HepG2 (cell line): ENCODE data around the gene SMIM9. TPM values are rescaled to one million over a fixed set of nuclear protein-coding genes. Genes with fewer than 3 reads are reported as not detected.

Experiments
- ATAC-seq: fragments of 200-7000 bp; cut with Tn5 transposase; 3 replicates; pipeline ENCODE4 v1.9.1; 2020; ENCODE audit warnings: mild to moderate bottlenecking, moderate library complexity
- BruUV-seq: library from RNA; stranded (reverse); fragments of 400-500 nt; replicated peaks from 2 replicates; lab custom pipeline; 2021; lab: Mats Ljungman, UMichigan
- CTCF ChIA-PET: fragments of 300-600 bp; formaldehyde crosslinking; extraction: SDS; loops from one replicate; lab custom pipeline; 2021; ENCODE audit warnings: low total read pairs, inconsistent platforms, low intra/inter-chr PET ratio; lab: Yijun Ruan, JAX
- POLR2A ChIA-PET: fragments of 350-600 bp; sonication (Branson Sonifier 250); formaldehyde crosslinking; loops from one replicate; lab custom pipeline; 2020; ENCODE audit warnings: antibody characterized with exemption, inconsistent platforms; lab: Yijun Ruan, JAX
- DNase-seq: peaks from one replicate; pipeline ENCODE4 v3.0.0-alpha.2; 2015; ENCODE audit warnings: low spot score
- FAIRE-seq: peaks from 3 replicates; lab custom pipeline; 2011; peaks lifted over from hg19 to GRCh38; lab: Jason Lieb, UNC
- H2AFZ ChIP-seq: one replicate; pipeline ENCODE4 v1.6.1; 2011; ENCODE audit warnings: low read length, inconsistent platforms
- H3K27ac ChIP-seq: fragments of 300-600 bp; 3 replicates; pipeline ENCODE4 v1.8.0; 2011; ENCODE audit warnings: mixed run types, mild to moderate bottlenecking, mixed read lengths, low read length, inconsistent platforms; ENCODE audit not compliant: insufficient read depth; ENCODE audit errors: extremely low read length
- H3K27me3 ChIP-seq, 2 experiments: fragments of 200-600 bp in 1 of 2; 2 replicates in 1 of 2; 3 replicates in 1 of 2; pipeline versions ENCODE4 v1.6.0 to v1.8.0; 2011; ENCODE audit warnings: low read length in 2 of 2, mild to moderate bottlenecking in 2 of 2, moderate library complexity in 2 of 2, inconsistent platforms in 1 of 2; ENCODE audit not compliant: insufficient read depth in 2 of 2, control insufficient read depth in 1 of 2
- H3K36me3 ChIP-seq, 2 experiments: fragments of 200-600 bp in 1 of 2; replicated peaks in 1 of 2; 2 replicates in 1 of 2; 3 replicates in 1 of 2; pipeline versions ENCODE4 v1.5.1 to v1.8.0; 2011; ENCODE audit warnings: low read length in 2 of 2, inconsistent platforms in 1 of 2; ENCODE audit not compliant: insufficient read depth in 2 of 2, control insufficient read depth in 1 of 2
- H3K4me1 ChIP-seq: 2 replicates; pipeline ENCODE4 v1.5.1; 2012; ENCODE audit warnings: low read length, inconsistent platforms; ENCODE audit not compliant: insufficient read depth
- H3K4me2 ChIP-seq: 2 replicates; pipeline ENCODE4 v1.6.0; 2011; ENCODE audit warnings: low read depth, low read length, inconsistent platforms
- H3K4me3 ChIP-seq, 3 experiments: fragments of 200-600 bp in 1 of 3; sonication (generic), shearing (Covaris generic) in 1 of 3; replicated peaks in 1 of 3; 2 replicates each; pipeline ENCODE4 v1.5.1; 2011 to 2016; ENCODE audit warnings: low read length in 3 of 3, inconsistent platforms in 2 of 3, low read depth in 2 of 3, mild to moderate bottlenecking in 2 of 3, control low read depth in 1 of 3, mixed read lengths in 1 of 3; ENCODE audit not compliant: insufficient read depth in 1 of 3
- H3K79me2 ChIP-seq: one replicate; pipeline ENCODE4 v1.6.1; 2011; ENCODE audit warnings: low read length, inconsistent platforms; ENCODE audit not compliant: insufficient read depth
- H3K9ac ChIP-seq: 2 replicates; pipeline ENCODE4 v1.6.0; 2011; ENCODE audit warnings: mild to moderate bottlenecking, low read depth, low read length, inconsistent platforms; ENCODE audit not compliant: insufficient read depth
- H3K9me3 ChIP-seq: 2 replicates; pipeline ENCODE4 v1.5.1; 2012; ENCODE audit warnings: mild to moderate bottlenecking, low read length
- H4K20me1 ChIP-seq: 2 replicates; pipeline ENCODE4 v1.6.0; 2011; ENCODE audit warnings: inconsistent platforms, mild to moderate bottlenecking, low read length, moderate library complexity; ENCODE audit not compliant: insufficient read depth
- ELF3 ChIP-seq: IDR thresholded peaks from 2 replicates; pipeline ENCODE4 v1.6.1; 2016; ENCODE audit warnings: missing genetic modification reagents, missing compliant biosample characterization
- FOXJ3 ChIP-seq: sonication (generic); formaldehyde crosslinking; IDR thresholded peaks from 2 replicates; pipeline ENCODE4 v1.4.0; 2020; ENCODE audit warnings: missing genetic modification reagents, mild to moderate bottlenecking, borderline replicate concordance
- HNRNPK ChIP-seq: fragments of 200-400 bp; formaldehyde crosslinking; IDR thresholded peaks from 2 replicates; pipeline ENCODE4 v1.6.1; 2018; ENCODE audit warnings: low read length, low read depth, moderate library complexity, mild to moderate bottlenecking; ENCODE audit not compliant: poor library complexity, severe bottlenecking
- KDM4B ChIP-seq: sonication (generic); formaldehyde crosslinking; IDR thresholded peaks from 2 replicates; pipeline ENCODE4 v1.4.0; 2020; ENCODE audit warnings: missing genetic modification reagents
- MTERF4 ChIP-seq: sonication (generic); formaldehyde crosslinking; IDR thresholded peaks from 2 replicates; pipeline ENCODE4 v1.8.0; 2023; ENCODE audit warnings: mild to moderate bottlenecking, missing genetic modification reagents
- NFYC ChIP-seq: IDR thresholded peaks from 2 replicates; pipeline ENCODE4 v1.6.1; 2016; ENCODE audit warnings: missing genetic modification reagents, missing compliant biosample characterization
- PHB2 ChIP-seq: fragments of 450-650 bp; IDR thresholded peaks from 2 replicates; pipeline ENCODE4 v1.6.1; 2018; ENCODE audit not compliant: partially characterized antibody
- PHF21A ChIP-seq: sonication (generic); formaldehyde crosslinking; IDR thresholded peaks from 2 replicates; pipeline ENCODE4 v1.5.0; 2020; ENCODE audit warnings: mild to moderate bottlenecking, missing genetic modification reagents
- TBL1XR1 ChIP-seq: fragments of 150-350 bp; IDR thresholded peaks from 2 replicates; pipeline ENCODE4 v1.6.1; 2014; ENCODE audit warnings: borderline replicate concordance, low read length; ENCODE audit not compliant: partially characterized antibody
- TCF12 ChIP-seq, 2 experiments: fragments of 450-650 bp in 1 of 2; sonication (generic) in 1 of 2; formaldehyde crosslinking in 1 of 2; IDR thresholded peaks; 2 replicates each; pipeline versions ENCODE4 v1.6.1 to v1.8.0; 2017 to 2022; ENCODE audit warnings: antibody characterized with exemption in 1 of 2, mild to moderate bottlenecking in 1 of 2, missing genetic modification reagents in 1 of 2, moderate library complexity in 1 of 2
- ZFP41 ChIP-seq: sonication (generic); formaldehyde crosslinking; IDR thresholded peaks from 2 replicates; pipeline ENCODE4 v1.4.0; 2020; ENCODE audit warnings: mild to moderate bottlenecking, missing genetic modification reagents, borderline replicate concordance
- ZIK1 ChIP-seq: sonication (generic); formaldehyde crosslinking; IDR thresholded peaks from 2 replicates; pipeline ENCODE4 v1.5.0; 2020; ENCODE audit warnings: mild to moderate bottlenecking, low read depth, missing genetic modification reagents, borderline replicate concordance
- ZNF3 ChIP-seq: IDR thresholded peaks from 2 replicates; pipeline ENCODE4 v1.7.0; 2017; ENCODE audit warnings: inconsistent platforms
- ZNF337 ChIP-seq: sonication (generic); formaldehyde crosslinking; IDR thresholded peaks from 2 replicates; pipeline ENCODE4 v1.5.1; 2020; ENCODE audit warnings: missing genetic modification reagents, low read depth, mild to moderate bottlenecking, borderline replicate concordance
- ZNF816 ChIP-seq: sonication (generic); formaldehyde crosslinking; IDR thresholded peaks from 2 replicates; pipeline ENCODE4 v1.8.0; 2022; ENCODE audit warnings: missing genetic modification reagents, mild to moderate bottlenecking, borderline replicate concordance
- WGBS: methylation state at CpG from one replicate; pipeline ENCODE4 v1.1.6; 2017; ENCODE audit warnings: low lambda C conversion rate; 5-methylcytosine and 5-hydroxymethylcytosine counted together
- in situ Hi-C: cut with HindIII; loops from 2 replicates; pipeline ENCODE4 v1.10.0; 2017; ENCODE audit warnings: low pct_unique_long_range_greater_than_20kb; ENCODE audit not compliant: extremely low pct_ligation_motif_present
- intact Hi-C: fragments of 100-400 bp; cut with micrococcal nuclease; formaldehyde crosslinking; loops from one replicate; pipeline ENCODE4 v1.10.0; 2022; ENCODE audit not compliant: unreplicated experiment
- polyA plus RNA-seq, 8 experiments: library from polyadenylated mRNA; depleted of rRNA in 3 of 8; stranded (reverse) in 7 of 8; unstranded in 1 of 8; fragments of >200 nt; fragmentation: Illumina TruSeq in 4 of 8; extraction: Trizol in 4 of 8; gene quantifications; 2 replicates each; pipeline versions ENCODE4 v1.2.1 to v1.2.3, GENCODE V29; 2011 to 2016; ENCODE audit warnings: low read depth in 4 of 8, missing spikeins in 1 of 8, mixed read lengths in 1 of 8; ENCODE audit not compliant: insufficient read depth in 1 of 8
- total RNA-seq, 5 experiments: library from RNA; depleted of rRNA; stranded (reverse); fragments of >200 nt; fragmentation: Illumina TruSeq; extraction: Trizol; gene quantifications; 2 replicates each; pipeline ENCODE4 v1.2.3, GENCODE V29; 2016; ENCODE audit warnings: low read depth in 1 of 5

The SMIM9 gene
- total and polyA plus RNA-seq, 2 of the 13 experiments (the other 11 are each of a cell fraction or from before 2014, with no cell fraction given), result not detected

GRCh38 chrX:154809939-154810665 is 24.4 kb downstream of the SMIM9 start:
- H3K4me3 ChIP-seq, result no peak overlapping the region
- TF ChIP-seq ZIK1 (no peak), TBL1XR1 (no peak), PHB2 (no peak), ZNF337 (no peak)
- no TSS peak for BruUV-seq
- no peak for ATAC-seq
- no peaks in the 10 kb centered on the region for H3K9me3 ChIP-seq
- in situ Hi-C loops, result no loop called here
- no peak overlapping the region for H2AFZ ChIP-seq
- H4K20me1 ChIP-seq, result no peaks in the 10 kb centered on the region
- CTCF ChIA-PET, result no interaction called here
- intact Hi-C loops, result no loop called here
- H3K79me2 ChIP-seq, result no peaks in the 10 kb centered on the region
- 0 out of 5 replicates have a peak, but pooled peaks cover 0 to 4% of the 10 kb centered on the region in 2 experiments for H3K27me3 ChIP-seq
- H3K4me1 ChIP-seq, result 0 out of 2 replicates have a peak, but pooled peaks cover 4% of the 10 kb centered on the region
- no peak overlapping the region for H3K27ac ChIP-seq
- POLR2A ChIA-PET, result no interaction called here
- no peak for DNase-seq
- no peak overlapping the region for H3K9ac ChIP-seq
- WGBS, result 0% methylated on average over 1 of the region's 1 CpG
- no peaks in the 10 kb centered on the region for H3K36me3 ChIP-seq
- FAIRE-seq, result no peak
- H3K4me2 ChIP-seq, result no peak overlapping the region

GRCh38 chrX:154806837-154807501 is 27.5 kb downstream of the SMIM9 start:
- Histone ChIP-seq H3K4me1 (peaks cover 32% of the 10 kb centered on the region), H3K27me3 (0 out of 5 replicates have a peak, but pooled peaks cover 0 to 4% of the 10 kb centered on the region in 2 experiments), H3K9ac (no peak overlapping the region), H3K4me3 (no peak overlapping the region), H3K9me3 (no peaks in the 10 kb centered on the region), H3K36me3 (no peaks in the 10 kb centered on the region), H3K4me2 (no peak overlapping the region), H2AFZ (no peak overlapping the region), H3K27ac (no peak overlapping the region), H4K20me1 (no peaks in the 10 kb centered on the region; the same call in 1 of the 2 replicates), H3K79me2 (no peaks in the 10 kb centered on the region)
- intact Hi-C loops (no loop called here), in situ Hi-C loops (no loop called here)
- BruUV-seq, result no TSS peak
- ATAC-seq, result no peak
- FAIRE-seq, result no peak
- DNase-seq, result no peak
- POLR2A ChIA-PET, result no interaction called here
- WGBS, result 85% methylated on average over 5 of the region's 5 CpGs
- CTCF ChIA-PET, result no interaction called here
- TF ChIP-seq PHF21A (no peak), FOXJ3 (no peak), ELF3 (CRISPR knock-in tag) (no peak), NFYC (no peak), ZNF337 (no peak), KDM4B (CRISPR knock-in tag) (no peak), MTERF4 (CRISPR knock-in tag) (no peak), HNRNPK (no peak), TCF12 (IDR thresholded peaks at IDR 0.05) (no peak), TCF12 (CRISPR knock-in tag; IDR thresholded peaks at IDR 0.05) (no peak), ZFP41 (CRISPR knock-in tag) (no peak), ZNF3 (CRISPR knock-in tag) (no peak), ZNF816 (no peak)
